GM21515 (cell line): ENCODE data around the gene MGAT4A.
"Not testable (repeated sequence)": the region's sequence is repeated elsewhere in the genome, so short reads cannot be mapped to it uniquely, and the experiment has no call there.

Source experiments
- ATAC-seq: cut with Tn5 transposase; IDR thresholded peaks from one replicate; pipeline ENCODE4 v1.9.1; 2021; ENCODE audit not compliant: unreplicated experiment

Gene MGAT4A

GRCh38 chr2:98608962-98609604, 121.8 kb downstream of the MGAT4A start:
- ATAC-seq, result no peak

- ATAC-seq, result peak; percentile 87
These were observed 122.6 kb downstream of the MGAT4A start, which contains the start of the genes COA5 and UNC50 for GRCh38 chr2:98608116-98608961. Gene COA5, minus strand, starts transcription at chr2:98608512. Its CDS starts 107 bp downstream, at chr2:98608405. Gene UNC50, plus strand, starts transcription at chr2:98608589. Its CDS starts 1,171 bp downstream, at chr2:98609760.

GRCh38 chr2:98607741-98608115, 123.2 kb downstream of the MGAT4A start:
- no peak for ATAC-seq

GRCh38 chr2:98607104-98607503, 123.8 kb downstream of the MGAT4A start:
- no peak for ATAC-seq

- no peak for ATAC-seq
These were observed 124.5 kb downstream of the MGAT4A start for GRCh38 chr2:98606431-98606830.

- ATAC-seq, result no peak
These were observed 125.9 kb downstream of the MGAT4A start for GRCh38 chr2:98605076-98605475.

GRCh38 chr2:98604547-98604946, 126.4 kb downstream of the MGAT4A start:
- no peak for ATAC-seq

GRCh38 chr2:98601532-98602132, 129.3 kb downstream of the MGAT4A start:
- ATAC-seq, result peak; percentile 66

GRCh38 chr2:98598781-98599428, 132.0 kb downstream of the MGAT4A start:
- no peak for ATAC-seq

GRCh38 chr2:98594665-98595064, 136.3 kb downstream of the MGAT4A start:
- ATAC-seq, result not testable (repeated sequence)

GRCh38 chr2:98592565-98592964, 138.4 kb downstream of the MGAT4A start:
- ATAC-seq, result no peak

- no peak for ATAC-seq
These were observed 141.4 kb downstream of the MGAT4A start for GRCh38 chr2:98589489-98589888.

GRCh38 chr2:98588880-98589431, 142.0 kb downstream of the MGAT4A start:
- no peak for ATAC-seq

- no peak for ATAC-seq
These were observed 144.3 kb downstream of the MGAT4A start for GRCh38 chr2:98586551-98587140.

- ATAC-seq, result no peak
These were observed 145.5 kb downstream of the MGAT4A start for GRCh38 chr2:98585386-98585785.

GRCh38 chr2:98583816-98584618, 146.9 kb downstream of the MGAT4A start:
- no peak for ATAC-seq

GRCh38 chr2:98583276-98583675, 147.7 kb downstream of the MGAT4A start:
- ATAC-seq, result no peak

GRCh38 chr2:98582523-98582922, 148.4 kb downstream of the MGAT4A start:
- ATAC-seq, result no peak

GRCh38 chr2:98580656-98581284, 150.2 kb downstream of the MGAT4A start:
- ATAC-seq, result no peak
